Brain pericyte (primary cell): ENCODE results near the gene GRAMD4.

Experiments
- DNase-seq: peaks from one replicate; pipeline ENCODE4 v3.0.0-alpha.2; 2012; ENCODE audit warnings: low read depth, low spot score

GRAMD4 gene

DNA sequence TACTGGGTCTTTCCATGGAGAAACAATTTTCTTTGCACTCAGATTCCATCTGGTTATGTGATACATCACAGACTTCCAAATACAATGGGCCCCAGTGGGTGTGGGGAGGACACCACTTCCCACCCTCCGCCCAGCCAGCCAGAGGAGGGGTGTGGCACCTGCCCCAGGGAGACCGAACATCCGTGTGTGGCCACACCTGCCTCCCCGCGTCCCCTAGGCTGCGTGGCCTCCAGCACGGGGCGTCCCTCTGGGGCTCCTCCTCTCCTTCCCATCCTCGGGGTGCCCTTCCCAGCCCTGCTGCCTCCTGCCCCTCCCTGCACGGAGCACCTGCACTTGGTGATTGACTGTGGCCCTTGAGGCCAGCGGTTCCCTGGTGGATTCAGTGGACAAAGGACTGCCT, 68.8 kb downstream of the GRAMD4 start:
- no peak for DNase-seq

DNA sequence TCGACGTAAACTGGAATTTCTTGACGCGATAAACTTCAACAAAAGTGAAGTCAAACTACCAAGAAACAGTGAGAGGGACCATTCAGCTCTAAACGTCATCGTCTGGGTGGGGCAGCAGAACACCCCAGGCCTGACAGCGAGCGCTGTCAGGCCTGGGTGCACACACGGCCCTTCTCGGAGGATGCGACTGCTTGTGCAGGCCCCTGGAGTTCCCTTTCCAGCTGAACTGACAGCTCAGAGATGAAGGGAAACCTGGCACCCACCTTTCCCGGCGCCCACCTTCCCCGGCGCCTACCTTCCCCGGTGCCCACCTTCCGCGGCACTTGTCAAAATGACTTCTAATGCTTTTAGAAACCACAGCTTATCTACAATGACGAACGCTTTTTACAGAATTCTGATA, 70.0 kb downstream of the GRAMD4 start:
- no peak for DNase-seq

DNA sequence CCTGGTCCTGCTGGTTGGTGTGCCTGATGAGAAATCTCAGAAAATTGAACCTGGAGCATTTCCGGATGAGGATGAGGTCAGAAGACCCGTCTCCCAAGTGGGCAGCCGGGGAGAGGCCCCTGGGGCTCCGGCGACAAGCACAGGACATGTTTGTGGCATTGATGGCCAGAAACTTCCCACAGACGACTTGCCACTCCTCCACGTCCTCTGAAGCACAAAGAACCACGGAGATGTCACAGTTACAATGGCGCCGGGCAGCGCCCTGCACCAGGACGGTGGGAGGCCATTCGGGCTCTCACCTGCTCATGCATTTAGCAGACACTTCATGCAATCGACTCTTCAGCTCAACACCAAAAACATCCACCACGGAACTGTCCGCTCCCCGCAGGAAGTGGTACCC, 71.4 kb downstream of the GRAMD4 start:
- DNase-seq: no peak

DNA sequence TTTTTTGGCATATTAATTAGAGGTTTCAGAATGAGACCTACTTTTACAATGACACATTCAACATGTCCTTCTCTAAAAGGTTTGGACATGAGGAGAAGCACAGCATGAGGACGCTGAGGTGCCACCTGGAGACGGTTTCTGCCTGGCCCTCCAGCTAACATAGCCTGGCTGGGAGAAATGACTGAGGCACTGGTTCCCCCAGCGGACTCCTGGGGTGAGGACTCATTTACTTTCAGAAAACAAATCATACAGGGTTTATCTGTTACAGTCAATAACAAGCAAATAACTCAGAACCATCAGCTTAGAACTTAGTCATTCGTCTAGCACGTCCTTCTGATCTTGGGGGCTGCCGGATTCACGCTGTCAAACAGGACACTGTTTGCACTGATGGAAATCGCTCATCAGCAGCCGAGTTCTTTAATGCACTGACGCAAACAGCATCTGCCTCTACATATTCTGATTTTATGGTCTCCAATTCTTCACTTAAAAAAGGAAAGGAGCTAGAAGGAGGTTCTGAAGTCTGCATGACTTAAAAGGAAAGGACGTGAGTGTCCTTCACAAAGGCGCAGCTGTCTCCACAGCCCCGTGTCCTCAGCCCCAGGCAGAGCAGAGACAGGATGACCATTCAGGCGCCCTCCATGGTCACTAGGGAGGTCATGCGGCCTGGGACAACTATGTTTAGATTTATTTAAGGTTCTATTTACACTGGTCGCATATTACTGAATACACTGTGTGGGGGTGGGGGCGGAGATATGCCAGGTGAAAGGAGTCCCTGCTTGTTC, 73.6 kb downstream of the GRAMD4 start:
- no peak for DNase-seq

DNA sequence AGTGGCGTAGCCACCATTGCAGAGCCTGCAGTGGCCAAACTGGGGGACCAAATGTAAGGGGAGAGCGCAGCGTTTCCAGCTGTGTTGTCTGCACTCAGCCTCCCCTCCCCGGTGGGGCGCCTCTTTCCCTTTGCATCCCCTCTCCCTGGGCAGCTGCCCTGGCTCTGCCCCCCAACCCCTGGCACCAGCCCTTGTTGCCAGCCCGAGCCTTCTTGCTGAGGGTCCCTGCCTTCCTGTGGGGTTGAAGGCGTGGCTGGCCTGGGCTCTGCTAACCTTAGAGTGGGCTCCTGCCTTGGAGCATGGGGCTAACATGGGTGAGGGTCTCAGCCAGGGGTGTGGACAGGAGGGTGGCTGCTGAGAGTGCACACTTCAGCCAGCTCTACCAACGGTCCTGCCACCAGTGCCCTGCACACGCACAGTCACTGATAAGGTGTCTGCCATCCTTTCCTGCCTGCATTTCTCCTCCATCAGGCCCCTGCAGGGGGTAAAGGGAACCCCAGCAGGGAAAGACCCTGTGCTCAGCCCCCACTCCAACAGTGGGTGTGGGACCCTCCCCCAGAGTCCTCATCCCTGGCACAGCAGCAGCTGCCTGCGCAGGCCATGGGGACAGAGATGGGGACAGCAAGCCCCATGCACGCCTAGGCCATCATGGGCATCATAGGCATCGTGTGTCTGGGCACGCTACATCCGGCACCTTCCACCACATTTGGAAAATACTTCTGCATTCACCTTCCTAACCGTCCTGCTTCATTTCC, 74.4 kb downstream of the GRAMD4 start:
- no peak for DNase-seq

DNA sequence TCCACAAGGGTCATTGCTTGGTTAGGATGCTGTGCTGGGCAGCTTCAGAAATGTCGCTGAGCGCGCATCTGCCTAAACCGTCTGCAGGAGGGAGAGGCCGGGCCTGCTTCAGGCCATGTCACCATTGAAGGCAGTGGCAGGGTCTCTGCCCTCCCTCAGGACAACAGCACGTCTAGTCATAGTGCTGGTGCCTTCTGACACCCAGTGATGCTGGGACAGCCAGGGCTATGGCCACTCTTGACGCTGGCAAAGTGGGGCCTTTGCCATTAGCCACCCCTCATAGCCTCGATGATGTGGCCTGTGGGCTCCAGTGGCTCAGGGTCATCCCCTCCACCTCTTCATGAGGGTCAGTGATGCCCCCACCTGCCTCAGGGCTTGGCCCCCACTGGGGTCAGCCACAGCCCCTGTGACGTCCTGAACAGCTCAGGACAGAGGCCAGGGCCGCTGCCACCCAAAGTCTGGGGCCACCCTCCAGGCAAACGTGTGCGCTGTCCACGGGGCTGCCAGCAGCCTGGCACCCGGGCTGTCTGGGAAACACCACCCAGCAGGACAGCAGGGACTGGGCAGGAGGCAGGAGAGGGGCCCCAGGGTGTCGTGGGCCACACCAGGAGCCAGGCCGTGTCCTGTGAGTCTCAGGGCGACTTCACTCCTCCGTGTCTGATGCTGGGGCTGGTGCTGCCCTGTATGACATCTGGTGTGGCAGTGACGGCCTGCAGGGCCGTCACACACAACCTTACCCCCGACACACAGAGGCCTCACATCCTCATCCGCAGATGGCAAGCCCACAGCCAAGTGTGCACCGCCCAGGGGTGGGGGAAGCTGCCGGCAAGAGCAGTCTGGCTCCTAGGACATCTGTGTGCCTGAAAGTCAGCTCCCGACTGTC, 75.4 kb downstream of the GRAMD4 start:
- DNase-seq: no peak

DNA sequence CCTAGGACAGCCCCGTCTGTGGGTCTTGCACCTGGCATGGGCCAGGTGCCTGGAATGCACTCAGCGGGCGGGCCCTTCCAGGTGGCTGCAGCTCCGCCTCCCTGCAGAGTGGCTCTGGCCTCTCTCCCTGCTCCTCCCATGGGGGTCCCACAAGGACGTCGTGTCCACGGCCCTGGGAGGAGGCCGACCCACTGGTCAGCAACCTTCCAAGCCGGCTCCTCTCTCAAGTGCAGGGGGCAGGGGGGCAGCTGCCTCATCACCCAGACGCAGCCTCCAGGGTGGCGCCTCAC, 76.0 kb downstream of the GRAMD4 start:
- no peak for DNase-seq

DNA sequence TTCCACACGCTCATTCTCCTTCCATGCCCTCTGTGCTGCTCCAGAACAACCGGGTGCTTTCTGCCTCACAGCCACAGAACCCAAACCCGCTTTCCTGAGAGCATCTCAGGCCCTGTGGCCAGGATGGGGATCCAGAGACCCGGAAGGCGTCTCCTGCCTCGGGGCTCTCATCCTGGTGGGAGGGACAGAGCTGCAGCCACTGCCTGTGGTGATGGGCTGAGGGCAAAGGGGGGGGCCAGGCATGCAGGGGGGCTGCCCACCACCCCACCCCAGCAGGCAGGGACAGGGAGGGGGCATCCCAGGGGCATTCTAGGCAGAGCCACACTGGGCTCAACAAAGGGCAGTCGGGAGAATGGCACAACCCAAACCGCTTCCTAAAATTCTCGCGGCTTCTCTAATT, 76.4 kb downstream of the GRAMD4 start:
- no peak for DNase-seq

DNA sequence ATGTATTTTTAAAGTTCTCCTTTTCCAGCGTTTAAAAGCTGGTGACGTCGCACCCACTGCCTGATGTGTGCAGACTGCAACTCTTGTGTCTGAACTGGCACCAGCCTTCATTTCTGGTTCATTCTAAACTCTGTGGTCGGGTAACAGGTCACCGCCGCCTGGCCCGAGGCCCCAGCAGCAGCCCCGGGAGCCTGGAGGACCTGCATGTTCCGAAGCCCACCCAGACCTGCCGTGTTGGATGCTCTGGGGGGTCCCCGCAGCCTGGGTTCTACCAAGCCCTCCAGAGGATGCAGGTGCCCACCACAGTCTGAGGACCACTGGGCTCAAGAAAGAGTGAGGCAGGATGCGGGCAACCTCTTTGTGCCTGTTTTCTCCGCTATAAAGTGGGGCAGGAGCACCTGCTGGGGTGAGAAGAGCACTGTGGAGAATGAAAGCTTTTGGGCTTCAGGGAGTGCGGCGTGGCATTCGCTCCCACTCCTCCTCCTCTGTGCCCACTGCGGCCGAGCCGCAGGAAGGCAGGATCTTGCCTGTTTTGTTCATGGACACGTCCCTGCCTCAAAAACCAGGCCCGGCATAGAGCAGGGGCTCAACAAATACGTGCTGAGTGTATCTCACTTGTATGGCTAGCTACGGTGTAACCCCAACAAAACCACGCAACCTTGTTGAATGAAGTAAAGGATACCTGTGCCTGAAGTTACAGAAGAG, 77.8 kb downstream of the GRAMD4 start:
- no peak for DNase-seq

DNA sequence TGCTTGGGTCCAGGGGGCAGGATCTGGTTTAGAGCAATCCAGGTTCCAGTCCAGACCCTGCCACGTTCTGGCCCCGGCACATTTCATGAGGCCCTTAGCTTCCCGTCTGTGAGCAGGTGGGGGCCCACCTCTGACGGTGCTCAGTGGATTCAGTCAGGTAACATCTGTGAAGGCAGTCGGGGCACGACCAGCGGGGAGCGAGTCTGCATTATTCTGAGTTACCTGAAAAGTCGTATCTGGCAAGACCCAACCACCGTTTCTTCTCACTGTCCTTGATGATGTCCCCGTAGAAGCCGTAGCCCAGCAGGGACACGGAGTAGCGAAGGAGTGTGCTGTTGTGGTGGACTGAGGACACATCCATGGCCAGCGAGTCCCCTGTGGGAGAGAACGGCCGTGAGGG, 78.9 kb downstream of the GRAMD4 start:
- no peak for DNase-seq

DNA sequence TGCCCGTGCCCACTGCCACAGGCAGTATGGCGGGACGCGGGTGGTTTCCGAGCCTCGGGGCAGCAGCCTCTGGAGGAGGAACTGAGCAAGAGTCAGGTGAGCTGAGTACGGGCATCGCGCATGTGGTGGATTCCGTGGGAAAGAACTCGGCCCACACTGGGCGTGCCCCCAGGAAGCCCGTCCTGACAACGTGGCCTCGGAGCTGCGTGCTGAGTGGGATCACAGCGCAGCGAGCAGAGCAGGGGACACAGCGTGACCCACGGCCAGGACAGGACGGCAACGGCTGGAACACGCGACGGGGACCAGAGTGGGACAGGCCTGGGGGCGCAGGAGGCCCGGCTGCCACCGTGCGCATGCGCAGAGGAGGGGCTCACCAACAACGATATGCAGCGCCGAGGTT, 81.1 kb downstream of the GRAMD4 start:
- no peak for DNase-seq

DNA sequence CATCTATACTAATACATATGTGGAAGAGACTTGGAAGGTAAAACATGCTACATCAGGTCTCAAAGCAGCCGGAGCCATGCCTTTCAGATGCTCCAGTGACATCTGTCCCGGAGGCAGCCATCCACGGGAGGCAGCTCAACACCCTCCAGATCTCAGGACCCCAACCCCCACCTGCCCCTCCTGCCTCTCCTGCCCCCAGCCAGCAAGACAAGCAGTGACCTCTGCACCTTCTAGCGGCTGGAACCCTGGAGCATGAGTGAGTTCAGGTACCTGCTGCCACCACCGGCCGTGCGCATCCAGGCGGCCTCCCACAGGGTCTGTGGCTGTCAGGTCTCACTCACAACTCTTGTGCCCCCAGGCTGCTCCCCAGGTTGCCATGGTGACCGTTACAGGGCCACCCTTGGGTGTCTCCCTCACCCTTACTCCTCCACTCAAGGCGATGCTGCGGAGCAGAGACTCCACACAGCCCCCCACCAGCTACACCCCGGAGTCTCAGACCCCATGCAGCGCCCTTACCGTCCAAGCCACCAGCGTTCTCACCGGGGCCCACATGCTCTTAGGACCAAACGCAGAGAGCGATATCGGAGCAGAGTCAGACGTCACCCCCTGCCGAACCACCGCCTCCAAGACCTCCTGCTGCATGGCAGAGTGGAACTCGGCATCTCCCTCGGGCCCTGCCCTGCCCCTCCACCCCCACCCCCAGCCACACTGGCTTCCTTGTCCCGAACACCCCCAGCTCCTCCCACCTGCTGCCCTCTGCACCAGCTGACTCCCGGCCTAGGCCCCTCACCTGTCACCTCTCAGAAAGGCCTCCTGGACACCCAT, 83.2 kb downstream of the GRAMD4 start:
- no peak for DNase-seq

DNA sequence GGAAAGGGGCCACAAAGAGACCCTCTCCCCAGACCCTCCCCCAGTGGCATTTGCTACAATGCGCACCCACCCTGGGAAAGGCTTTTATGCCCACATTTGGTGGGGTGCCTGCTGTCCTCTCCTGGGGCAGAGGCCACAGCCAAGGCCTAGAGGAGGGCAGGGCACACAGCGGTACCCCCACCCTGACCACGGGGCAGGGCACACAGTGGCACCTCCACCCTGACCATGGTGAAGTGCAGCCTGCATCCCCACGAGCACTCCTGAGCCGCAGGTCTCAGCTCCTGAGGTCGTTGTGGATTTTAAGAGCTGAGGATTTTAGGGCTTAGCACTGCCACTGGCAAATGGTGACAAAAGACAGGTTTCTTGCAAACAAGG, 83.8 kb downstream of the GRAMD4 start:
- DNase-seq: no peak

DNA sequence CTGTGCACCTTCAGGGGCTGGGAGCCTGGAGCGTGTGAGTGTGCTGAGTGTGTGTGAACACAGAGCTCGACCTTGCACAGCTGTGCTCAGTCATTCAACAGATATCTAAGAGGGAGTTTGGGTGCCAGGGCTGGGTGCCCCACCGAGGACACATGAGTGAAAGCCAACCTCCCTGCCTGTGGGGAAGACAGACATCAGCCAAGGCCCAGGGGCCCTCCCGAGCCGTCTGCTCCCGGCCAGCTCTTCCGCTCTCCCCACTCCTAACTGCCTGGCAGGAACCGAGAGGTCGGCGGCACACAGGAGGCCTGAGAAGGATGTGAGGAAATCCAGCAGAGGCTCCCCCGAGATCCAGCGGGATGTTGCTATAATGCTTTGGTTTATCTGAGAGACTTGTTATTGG, 85.9 kb downstream of the GRAMD4 start:
- DNase-seq: no peak

DNA sequence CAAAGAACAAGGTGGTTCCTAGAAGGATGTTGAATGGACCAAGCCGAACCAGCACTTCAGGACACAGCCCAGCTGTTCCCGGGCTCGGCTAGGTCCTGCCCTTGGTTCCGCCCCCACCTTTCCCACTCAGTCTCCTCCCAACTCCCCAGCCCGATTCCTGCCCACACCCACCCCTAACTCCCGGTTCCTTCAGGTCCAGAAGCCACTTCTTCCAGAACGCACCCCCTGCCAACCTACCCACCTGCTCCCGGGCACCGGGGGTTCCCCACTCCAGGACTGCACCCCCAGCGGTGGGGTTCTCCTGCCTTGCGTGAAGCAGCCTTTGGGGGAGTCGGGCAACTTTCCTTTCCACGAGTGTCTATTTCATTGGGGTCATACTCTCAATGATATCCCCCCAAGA, 87.1 kb downstream of the GRAMD4 start:
- no peak for DNase-seq

DNA sequence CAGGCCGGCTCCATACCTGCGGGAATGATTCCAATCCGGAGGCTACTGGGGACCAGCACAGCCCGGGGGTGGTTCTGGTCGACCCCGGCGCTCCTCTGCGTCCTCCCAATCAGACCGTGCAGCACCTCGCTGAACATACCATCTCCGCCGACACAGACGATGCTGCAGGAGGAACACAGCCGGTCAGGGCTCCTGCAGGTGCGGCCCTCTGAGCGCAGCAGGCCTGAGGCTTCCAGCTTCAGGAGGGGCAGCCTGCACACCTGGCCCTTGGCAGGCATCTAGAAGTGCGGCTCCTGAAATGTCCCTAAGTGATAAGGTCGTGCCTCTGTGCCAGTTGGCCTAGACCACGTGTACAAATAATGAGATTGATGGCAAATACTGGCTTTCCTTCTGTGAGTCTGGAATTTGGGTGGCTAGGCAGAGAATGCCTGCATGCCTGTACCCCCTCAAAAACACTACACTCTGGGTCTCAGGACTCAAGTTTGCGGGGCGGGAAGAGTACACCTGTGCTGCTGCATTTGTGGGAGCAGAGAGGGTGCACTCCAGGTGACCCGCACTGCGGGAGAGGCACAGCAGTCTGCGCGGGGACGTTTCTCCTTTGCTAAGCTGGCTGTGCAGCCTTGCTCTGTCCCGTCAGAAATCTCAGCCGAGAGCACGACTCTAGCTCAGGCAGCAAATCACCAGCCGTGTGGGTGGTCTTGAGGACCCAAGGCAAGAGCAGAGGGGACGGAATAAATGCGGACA, 87.8 kb downstream of the GRAMD4 start:
- no peak for DNase-seq

DNA sequence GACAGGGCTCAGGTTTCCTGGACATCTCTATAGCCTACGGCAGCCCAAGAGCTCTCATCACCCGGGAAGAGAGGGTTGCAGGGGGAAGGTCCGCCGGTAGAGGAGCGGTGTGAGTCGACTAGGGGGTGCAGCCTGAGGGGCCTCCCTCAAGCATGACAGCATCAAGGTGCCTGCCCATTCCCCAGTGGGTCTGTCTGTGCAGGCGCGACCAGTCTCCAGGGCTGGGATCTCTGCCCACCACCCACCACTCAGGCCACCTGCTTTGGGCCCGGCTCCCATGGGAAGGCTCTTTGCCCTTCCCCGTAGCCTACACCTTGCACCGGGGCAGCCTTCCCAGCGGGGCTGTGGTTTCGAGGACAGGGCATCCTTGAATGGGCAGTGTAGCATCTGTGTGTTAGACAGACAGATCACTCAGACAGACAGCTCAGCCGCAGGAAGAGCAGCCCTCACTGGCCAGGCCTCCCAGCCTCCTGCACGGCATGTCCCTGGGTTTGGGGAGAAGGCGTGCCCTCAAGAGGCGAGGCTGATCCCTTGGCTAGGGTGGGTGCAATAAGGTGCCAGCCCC, 88.7 kb downstream of the GRAMD4 start:
- no peak for DNase-seq

DNA sequence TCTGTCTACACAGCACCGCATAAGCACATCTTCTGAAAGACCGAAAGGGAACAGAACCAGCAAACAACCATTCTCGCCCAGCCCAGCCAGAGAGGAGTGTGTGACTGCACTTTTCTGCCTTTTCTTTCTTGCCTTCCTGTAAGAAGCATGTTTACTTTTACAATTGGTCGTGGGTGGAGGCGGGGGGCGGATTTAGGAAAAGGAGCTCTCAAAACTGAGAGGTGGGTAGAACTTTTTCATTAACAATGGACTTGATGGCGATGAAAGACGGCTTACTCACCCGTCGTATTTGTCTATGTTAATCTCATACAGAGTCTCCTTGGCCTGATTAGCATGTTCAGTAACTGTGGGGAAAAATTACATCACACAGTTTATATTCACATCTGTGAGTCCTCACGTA, 90.6 kb downstream of the GRAMD4 start:
- no peak for DNase-seq

DNA sequence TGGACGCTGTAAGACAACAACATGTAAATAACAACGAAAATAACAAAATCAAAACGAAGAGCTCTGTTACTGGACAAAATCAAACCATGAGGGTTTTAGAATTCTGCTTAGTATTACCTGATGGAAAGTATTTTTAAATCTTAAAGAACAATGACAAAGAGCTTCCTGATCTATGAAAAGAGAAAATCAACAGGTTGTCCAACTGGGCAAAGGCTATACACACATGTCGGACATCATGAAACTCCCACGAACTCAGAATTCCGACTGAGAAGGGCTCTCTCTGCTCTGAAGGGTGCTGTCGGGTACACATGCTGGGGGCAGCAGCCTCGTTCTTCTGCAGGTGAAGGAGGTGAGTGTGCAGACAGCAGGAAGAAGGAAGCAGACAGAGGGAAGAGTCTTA, 92.1 kb downstream of the GRAMD4 start:
- no peak for DNase-seq

DNA sequence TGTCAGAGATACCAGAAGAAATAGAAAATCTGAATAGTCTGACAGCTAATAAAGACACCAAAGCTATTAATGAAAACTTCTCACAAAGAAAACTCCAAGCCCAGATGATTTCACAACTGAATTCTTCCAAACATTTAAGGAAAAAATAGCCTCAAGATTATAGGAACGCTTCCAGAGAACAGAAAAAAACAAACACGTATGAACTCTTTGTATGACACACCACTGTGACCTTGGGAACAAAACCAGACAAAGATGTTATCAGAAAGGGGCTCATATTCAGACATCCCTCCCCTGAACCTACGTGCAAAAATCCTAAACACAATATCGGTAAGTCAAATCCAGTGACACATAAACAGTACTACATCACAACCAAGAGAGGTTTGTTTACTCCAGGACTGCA, 94.4 kb downstream of the GRAMD4 start:
- no peak for DNase-seq
